Measurements from ENCODE around the gene CACNB3.
A peak's percentile ranks its signal among the peaks of the same experiment; 100 is the strongest.

Gene CACNB3

DNA sequence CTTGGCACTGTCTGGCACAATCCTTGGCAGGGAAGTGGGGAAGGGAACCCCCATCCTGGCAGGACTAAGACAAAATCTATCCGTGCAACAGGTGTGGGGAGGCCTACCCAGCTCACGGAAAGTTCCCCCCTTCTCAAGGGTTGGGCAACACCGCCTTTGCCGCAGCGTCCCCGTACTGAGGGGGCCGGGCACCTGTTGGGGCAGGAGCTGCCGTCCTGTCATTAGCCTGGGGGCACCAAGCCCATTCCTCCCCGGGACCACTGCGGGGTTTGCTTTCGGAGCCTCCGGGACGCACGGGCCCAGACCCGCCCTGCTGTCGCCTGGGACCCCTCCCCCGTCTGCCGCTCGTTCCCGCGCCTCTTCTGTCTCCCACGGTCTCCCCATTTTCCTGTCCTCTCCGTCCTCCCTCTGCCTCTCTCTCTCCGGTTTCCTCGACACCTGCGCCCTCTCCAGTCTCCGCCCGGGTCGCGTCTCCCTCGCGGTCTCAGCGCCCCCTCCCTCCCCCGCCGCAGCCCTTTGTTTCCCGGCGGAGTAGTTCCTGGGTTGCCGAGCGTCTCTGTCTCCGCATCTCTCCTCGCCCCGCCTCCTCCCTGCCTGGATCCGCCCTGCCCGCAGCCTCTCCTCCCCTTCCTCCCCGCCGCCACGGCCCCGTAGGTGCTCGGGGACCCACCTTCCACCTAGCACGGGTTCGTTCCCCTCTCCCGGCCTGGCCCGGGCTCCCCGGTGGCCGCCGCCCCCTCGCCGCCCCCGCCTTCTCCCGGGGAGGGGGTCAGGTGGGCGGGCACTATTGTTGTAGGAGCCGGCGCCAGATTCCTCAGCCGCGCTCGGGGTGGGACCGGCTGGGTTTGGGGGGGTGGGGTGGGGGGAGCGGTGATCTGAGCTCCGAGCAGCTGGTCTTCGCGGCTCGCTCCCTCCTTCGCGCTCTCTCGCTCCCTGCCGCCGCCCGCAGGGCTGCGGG lies at the start of gene CACNB3:
Gene CACNB3 (plus strand): TSS at position 624 of the 958 bp plus-strand sequence. CDS start 434 bp downstream, outside the sequence.
- peak; percentile 66 for DNase-seq

DNA sequence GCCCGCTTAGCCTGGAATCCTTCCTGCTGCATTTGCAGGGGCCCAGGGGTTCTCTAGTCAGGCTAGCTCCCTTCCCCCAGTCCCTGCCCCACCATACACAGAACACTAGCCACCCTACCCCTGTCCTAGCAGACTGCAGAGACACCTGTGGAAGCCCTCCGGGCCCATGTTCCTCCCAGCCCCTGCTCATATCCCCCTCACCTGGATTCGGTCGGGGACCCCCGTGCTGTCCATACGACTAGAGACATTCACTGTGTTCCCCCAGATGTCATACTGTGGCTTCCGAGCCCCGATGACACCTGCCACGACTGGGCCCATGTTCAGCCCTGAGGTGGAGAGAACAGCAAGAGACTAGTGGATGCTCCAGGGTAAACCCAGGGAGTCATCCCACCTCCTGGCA lies 49.6 kb upstream of the CACNB3 start:
- DNase-seq = no peak

DNA sequence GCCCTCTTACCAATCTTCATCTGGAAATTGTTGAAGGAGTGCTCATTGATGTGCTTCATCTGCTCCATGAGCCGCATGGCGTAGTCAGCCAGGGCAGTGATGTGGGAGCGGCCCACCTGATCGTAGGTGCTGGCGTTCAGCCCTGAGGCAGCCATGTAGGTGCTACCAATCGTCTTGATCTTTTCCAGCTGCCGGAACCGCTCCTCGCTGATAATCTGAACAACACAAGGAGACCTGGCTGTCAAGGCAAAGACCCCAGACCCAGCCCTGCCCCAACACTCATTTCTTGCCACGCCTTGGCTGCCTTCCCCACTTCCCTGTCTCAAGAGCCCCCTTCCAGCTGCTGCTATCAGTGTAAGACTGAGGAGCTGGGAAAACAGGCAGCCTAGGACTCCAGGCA lies 47.5 kb upstream of the CACNB3 start:
- DNase-seq = no peak

DNA sequence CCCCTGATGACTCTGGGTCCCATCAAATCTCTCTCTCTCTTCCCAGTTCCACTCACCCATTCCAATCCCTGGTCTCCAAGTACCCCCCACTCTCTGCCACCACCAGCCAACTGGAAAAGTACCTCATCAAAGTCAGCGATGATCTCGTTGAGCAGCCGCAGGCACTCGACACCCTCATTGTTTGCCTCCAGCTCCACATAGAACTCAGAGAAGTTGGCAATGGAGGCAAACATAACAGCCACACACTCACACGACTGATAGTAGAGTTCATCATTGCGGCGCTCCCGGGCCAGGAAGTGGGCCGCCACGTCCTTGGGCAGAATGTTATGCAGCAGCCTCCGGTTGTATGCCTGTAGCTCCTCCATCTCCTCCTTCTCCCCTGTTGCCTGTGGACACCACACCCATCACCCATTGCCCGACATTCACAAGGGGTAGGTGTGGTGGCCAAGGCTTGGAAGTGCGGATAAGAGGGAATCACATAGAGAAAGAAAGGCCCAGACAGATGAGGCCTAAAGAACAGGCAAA lies 46.6 kb upstream of the CACNB3 start:
- no peak for DNase-seq

DNA sequence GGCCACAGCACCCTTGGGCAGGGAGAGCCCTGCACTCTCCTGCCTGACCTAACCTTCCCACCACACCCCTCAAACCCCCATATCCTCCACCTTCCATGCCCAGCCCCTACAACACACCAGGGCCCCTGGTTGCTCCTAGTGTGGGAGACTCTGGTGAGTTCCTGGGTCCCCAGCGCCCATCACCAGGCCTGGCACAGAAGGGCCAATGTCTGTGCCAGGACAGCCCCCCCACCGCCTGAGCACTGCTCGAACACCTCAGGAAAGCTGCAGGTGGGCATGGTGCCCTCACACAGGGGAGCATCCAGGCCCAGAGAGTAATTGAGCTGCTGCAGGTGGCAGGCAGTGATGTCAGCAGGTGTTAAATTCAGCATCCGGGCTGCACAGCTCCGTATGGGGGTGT lies 44.6 kb upstream of the CACNB3 start:
- DNase-seq = no peak

DNA sequence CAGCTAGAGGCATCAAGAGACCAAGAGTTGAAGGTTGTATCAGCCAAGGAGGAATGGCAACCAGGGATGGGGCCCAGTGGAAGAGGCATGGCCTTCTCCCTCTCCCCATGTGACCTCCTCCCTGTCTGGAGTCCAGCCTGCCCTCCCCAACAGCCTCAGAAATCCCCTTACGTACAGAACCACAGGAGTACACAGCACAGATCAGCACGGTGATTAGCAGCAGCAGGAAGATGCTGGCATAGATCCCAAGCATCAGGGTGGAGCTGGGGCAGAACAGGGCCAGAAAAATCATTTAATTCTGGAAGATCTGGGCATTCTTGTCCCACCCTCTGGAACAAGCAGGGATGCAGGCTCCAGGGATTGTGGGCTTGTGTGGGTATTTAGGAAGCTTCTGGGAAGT lies 43.8 kb upstream of the CACNB3 start:
- no peak for DNase-seq

DNA sequence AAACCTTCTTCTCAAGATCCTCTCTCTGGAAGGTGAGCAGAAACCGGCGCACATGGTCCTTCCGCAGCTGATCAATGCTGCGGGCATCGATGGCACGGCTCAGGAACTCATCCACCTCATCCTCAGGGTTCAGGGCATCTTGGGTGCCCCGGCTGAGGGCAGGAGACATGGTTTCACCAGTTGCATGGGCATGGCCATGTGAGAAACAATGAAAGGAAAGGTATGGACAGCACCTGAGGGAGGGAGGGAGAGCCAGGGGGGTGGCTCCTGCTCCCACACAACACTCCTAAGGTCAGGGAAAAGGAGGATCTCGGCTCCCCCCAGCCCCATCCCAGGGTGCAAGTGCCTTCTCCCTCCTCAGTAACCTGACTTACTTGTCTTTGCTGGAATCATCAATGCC lies 43.0 kb upstream of the CACNB3 start:
- no peak for DNase-seq

DNA sequence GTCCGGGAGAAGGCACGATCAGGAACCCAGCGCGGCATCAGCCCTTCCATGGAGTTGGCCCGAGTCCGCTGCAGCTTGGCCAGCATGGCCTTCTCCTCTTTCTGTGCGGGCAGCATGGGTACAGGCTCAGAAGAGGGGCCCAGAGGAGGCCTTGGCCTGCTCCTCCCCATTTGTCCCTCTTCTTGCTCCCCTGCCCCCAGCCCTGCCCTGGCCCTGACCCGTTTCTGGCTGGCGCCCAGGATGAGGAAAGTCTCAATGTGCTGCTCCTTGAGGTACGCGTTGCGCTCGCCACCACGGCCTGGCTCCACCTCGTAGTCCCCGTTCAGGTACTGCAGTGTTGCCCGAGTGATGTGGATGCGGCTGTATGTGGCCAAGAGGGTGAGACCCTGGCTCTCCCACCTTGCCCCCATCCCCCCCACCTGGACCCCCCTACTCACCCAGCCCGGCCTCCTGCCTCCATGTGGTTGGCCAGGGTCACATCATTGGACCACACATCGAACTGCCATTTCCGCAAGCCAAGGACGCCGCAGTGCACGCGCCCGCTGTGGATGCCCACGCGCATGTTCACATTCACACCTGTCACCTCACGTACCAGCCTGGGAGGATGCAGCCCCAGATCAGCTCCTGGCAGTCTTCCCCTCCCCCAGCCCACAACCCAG lies 42.2 kb upstream of the CACNB3 start:
- DNase-seq = no peak

DNA sequence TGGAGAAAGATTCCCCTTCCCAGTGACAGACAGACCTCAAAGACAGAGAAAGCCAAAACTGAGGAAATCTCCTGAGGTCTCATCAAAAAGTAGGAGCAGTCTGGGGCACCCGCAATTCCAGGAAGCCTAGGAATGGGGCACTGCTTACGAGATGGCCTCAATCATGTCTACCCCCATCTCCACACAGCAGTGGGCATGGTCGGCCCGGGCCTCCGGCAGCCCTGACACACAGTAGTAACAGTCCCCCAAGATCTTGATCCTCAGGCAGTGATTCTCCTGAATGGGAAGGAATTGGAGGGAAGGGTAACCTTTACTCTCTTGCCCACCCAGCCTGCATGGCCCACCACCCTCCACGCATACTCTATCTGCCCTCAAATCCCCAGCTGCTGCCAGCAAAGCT lies 41.3 kb upstream of the CACNB3 start:
- DNase-seq = no peak

DNA sequence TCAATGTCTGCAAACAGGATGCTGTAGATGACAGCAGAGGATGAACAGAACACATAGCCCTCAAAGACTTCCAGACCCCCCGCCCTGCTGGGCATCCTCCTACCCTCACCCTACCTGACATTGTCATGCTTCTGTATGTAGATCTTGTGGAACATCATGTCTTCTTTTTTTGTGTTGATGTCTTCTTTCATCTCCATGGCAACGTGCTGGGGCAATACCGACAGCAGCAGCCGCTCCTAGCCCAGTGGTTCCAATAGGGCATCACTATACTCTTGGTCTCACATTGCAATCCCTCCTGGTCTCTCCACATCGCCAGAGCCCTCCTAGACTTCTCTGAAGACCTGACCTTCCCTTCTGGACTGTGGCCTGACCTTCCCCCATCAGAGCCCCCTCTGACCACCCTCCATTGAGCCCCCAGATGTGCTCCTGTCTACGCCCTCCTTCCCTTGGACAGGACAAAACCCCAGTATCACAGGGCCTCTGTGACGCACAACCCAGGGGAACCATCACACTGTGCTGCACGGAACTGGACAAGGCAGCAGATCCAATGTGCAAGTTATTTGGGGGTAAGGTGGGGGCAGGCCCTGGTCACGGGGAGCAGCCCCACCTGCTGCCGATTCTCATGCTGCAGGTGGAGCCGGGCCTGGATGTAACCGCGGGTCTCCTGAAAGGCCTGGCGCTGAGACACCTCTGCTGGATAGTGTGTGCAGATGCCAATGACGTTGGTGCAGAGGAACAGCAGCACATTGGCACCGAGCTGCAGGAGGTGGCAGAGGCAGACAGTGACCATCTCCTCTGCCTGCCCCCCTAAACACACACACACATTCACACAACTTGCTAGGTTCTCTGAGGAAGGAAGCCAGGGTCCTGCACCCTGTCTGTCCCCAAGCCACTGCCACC lies 40.5 kb upstream of the CACNB3 start:
- DNase-seq = no peak

DNA sequence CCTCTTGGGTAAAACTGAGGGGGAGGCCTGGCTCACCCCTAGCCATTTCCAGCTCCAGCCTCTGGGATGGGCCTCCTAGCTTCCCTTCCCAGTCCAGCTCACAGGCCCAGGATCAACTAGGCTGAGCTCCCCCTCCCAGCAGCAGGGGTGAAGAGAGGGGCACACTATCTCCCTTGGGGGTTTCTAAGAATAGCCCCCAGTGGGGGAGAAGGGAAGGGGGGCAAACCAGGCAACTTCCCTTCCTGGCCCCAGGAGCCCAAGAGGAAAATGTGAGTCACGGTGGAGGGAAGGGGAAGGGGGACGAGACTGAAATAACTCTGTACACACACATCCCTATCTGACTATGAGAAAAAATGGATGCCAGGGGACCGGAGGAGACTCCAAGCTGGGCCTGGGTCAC lies 38.4 kb upstream of the CACNB3 start:
- no peak for DNase-seq

DNA sequence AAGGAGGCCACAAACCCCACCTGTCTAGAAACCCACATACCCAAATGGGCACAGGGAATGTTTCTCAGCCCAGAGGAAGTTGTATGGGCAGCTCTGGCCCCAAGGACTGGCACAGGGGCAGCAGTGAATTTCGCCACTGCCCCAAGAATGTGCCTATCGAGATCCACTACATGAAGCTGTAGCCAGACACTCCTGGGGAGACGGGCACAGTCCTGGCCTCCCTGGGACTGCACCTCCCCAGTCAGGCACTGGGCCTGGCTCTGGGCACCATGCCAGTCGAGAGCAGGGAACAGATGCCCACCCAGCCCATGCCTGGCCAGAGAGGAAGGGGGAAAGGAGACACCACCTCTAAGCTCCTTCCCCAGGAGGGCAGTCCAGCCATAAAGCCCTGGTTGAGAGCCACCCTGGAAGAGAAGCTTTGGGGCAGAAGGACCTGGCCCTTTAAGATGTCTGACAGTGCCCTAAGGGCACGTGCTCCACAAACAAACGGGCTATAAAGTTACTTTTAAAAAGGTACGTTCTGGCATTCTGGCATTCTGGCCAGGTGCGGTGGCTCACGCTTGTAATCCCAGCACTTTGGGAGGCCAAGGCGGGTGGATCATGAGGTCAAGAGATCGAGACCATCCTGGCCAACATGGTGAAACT lies 37.8 kb upstream of the CACNB3 start:
- DNase-seq = no peak

DNA sequence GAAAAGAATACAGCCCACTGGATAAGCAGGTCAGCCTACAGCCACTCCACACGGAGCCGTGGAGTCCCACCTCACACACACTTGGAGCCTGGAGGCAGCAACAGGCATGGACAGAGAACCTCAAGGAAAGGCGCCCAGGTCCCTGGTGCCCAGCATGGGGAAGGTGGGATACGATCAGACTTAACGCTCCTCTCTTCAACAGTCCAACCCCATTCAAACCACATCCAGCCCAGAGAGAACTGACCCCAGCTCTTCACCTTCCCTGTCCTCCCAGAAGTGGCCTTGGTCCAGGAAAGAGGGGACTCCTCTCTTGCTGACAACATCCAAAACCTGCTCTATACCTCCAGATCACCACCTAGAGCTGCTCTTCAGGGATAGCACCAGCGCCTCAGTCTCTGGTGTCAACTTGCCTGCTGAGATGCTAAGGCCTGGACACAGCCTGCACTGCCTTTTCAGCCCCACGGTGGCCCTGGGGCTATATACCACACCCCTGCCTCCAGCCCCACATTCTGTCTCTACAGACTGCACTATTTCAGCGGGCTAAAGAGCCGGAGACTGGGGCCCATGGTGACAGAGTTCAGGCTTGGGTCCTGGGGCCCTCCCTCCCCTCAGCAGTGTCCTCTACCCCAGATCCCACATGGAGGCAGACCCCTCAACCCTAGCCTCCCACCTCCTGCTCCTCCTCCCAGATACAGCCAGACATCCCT lies 36.4 kb upstream of the CACNB3 start:
- no peak for DNase-seq

DNA sequence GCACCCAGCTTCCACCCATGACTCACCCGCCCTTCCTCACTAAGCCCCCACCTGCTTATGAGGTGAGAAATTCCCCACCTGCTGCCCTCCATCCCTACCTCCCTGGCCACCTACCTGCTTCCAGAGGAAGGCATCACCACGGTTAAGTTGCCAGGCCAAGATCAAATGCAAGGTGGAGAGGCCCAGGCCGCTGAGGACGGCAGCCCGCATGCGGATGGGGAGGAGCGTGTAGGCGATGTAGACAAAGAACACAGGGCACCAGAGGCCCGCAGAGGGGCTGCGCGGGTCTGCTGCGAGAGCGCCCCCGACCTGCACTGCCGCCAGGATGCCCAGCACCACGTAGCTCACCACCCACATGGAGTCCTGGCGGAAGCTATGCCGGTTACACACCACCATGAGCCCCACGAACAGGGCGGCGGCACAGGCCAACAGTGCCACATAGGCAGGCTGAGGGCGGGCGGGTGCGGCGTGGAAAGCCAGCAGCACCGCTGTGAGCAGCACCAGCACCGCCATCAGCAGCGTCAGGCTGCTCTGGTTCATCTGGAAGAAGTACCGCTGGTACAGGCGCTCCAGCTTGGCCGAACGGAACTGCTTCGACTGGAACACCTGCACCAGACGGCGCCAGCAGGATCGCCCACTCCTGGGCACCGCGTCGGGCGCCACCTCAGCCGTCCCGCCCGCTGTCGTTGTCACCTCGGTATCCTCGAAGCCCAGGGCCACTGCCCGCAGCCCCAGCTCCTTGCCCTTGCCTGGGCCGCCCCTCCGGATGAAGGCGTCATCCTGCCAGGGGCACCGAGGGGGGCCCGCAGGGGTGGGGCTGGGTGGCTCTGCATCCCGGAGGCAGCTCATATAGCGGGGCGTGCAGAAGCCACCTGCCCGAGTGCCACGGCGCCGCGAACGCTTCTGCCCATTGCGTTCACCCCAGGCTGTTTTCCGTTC lies 35.6 kb upstream of the CACNB3 start:
- DNase-seq = no peak

DNA sequence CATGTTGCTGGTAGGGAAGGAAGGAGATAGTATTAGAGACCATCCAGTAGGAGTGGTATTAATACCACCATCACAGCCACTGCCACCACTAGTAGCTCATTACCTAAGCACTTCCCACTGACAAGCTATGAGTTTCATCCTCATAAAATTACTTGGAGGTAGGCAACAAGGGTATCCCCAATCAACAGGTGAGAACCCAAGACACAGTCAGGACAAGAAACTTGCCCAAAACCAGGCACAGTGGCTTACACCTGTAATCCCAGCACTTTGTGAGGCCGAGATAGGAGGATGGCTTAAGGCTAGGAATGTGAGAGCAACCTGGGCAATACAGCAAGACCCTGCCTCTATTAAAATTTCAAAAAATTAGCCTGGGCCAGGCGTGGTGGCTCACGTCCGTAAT lies 34.9 kb upstream of the CACNB3 start:
- no peak for DNase-seq

DNA sequence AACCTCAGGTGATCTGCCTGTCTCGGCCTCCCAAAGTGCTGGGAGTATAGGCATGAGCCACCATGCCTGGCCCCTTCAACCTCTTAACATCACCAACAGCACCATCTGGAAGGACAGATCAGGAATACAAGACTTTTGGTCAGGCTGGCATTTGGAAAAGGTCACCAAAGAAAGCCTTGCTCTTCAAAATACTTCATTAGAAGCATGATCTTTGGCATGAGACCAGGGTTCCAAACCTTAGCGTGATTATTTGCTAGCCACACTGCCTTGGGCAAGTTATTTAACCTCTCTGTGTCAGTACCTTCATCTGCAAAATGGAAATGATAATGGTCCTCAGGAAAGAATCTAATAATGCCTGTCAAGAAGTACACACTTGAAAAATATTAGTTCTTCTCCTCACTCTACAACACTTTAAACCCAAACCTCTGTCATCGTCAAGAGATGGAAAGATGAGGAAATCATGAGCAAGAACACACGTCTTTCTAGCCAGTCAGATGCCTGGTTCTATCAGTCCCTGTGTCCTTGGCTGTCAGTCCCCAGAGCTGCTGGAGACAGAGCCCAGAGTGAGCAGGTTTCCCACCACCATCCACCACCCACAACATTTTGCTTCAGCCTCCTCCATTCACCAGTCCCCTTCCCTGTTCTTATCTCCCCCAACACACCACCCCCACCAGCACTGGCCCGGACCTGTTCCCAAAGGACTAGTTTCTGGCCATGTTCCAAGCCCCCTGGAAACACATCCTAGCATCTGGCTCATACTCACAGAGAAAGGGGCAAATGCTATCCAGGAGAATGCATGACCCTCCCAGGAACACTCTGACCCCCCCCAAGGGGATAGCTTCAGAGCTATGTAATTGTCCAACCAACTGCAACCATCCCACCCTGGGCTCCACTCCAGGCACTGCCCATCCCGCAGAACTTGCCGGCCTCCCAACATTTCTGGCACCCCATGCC lies 31.4 kb upstream of the CACNB3 start:
- DNase-seq = no peak

DNA sequence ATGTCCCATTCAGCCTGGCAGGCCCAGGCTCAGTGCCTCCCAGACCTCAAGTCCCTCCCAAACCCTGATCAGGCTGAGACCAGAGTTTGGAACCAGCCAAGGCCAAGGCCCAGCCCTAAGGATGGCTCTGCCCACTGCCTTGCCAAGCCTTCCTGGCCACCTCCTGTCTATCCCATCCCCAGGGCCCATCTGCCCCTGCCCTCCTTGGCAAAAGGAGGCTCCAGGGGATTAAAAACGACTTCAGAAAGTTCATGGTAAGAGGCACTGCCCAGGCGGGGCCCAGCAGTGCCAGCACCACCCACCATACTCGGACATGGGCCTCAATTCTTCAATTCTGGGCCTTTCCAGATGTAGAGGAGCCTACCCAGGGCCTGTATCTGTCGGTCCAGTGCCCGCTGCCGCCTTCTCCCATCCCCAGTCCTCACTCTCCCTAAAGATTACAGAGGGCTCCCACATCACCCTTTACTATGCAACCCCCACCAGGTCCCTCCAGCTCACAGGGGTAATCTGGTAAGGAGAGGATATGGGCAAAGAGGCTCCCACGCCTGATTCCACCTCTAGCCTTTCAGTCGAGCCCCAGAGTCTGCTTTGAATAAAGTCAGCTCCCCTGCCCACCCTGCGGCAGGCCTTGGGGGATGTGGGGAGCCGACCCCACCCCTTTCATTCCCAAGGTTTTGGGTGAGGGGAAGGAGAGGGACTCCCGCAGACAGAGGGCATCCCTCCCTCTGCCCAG lies 30.3 kb upstream of the CACNB3 start:
- DNase-seq = no peak

DNA sequence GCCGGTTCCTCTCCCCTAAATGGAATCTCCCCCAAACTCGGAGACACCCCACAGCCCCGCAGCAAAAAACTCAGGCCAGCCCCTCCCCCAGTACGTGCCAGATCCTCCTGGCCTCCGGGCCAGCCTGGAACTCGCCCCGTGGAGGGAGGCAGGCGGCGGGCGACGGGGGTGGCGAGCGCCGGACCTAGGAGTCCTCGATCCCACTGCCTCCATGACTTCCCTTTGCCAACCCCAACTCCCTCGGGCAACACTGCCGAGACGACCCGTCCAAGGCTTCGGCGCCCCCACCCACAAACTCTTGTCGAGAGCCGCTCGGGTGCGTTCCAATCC lies 29.8 kb upstream of the CACNB3 start:
- DNase-seq = no peak

Measured in NCI-H748 treated with DMSO at 0.1 percent for 48 hours (cell line).